Spleen (tissue), 7 donors: Measurements from ENCODE around the gene FAM228B.

Source experiments
- CTCF ChIP-seq, 11 experiments: fragments of 200-600 bp in 7 of 11; fragments of 450-650 bp in 4 of 11; sonication (generic) in 4 of 11; IDR thresholded peaks in 8 of 11; conservative IDR thresholded peaks in 3 of 11; 1 replicate in 7 of 11; 2 replicates in 4 of 11; pipeline versions ENCODE4 v1.4.0 to v1.8.0; 2016 to 2021; ENCODE audit warnings: antibody characterized with exemption in 11 of 11, inconsistent platforms in 4 of 11, mild to moderate bottlenecking in 1 of 11
- POLR2AphosphoS5 ChIP-seq, 3 donors: sonication (generic); formaldehyde crosslinking; IDR thresholded peaks; one replicate each; pipeline ENCODE4 v1.5.1; 2017; ENCODE audit warnings: antibody characterized with exemption in 3 of 3
- donor health status: DM: no; HTN: no; CAD: no; lungs with moderate emphysema.
- donor health status: DM: no; HTN: no; CAD: no.
- donor health status: DM: no; HTN: no; CAD: no.

GRCh38 chr2:24073816-24074215, 49.5 kb upstream of the FAM228B start:
- no peak for TF ChIP-seq CTCF (IDR thresholded peaks at IDR 0.05 in 8 of 11, conservative IDR thresholded peaks at IDR 0.05 in 3 of 11)
- TF ChIP-seq POLR2AphosphoS5 (IDR thresholded peaks at IDR 0.05) = no peak
